Osteocyte (in vitro differentiated cells): ENCODE measurements around the gene DNASE1L2. TPM values are rescaled to one million over a fixed set of nuclear protein-coding genes. Genes with fewer than 3 reads are reported as not detected.
"Not testable (repeated sequence)": the region's sequence is repeated elsewhere in the genome, so short reads cannot be mapped to it uniquely, and the experiment has no call there.

Experiments
- DNase-seq: peaks from one replicate; pipeline ENCODE4 v3.0.0; 2021; ENCODE audit warnings: mixed read lengths; ENCODE audit not compliant: unreplicated experiment; ENCODE audit errors: extremely low spot score
- H3K27ac Mint-ChIP-seq: one replicate; pipeline ENCODE4 v1.8.0; 2021; ENCODE audit warnings: mild to moderate bottlenecking, mixed read lengths; ENCODE audit not compliant: unreplicated experiment
- H3K27me3 Mint-ChIP-seq: one replicate; pipeline ENCODE4 v1.8.0; 2021; ENCODE audit warnings: mixed read lengths; ENCODE audit not compliant: unreplicated experiment
- H3K36me3 Mint-ChIP-seq: one replicate; pipeline ENCODE4 v1.8.0; 2021; ENCODE audit warnings: mixed read lengths; ENCODE audit not compliant: unreplicated experiment
- H3K4me1 Mint-ChIP-seq: one replicate; pipeline ENCODE4 v1.8.0; 2021; ENCODE audit warnings: mixed read lengths; ENCODE audit not compliant: unreplicated experiment
- H3K4me3 Mint-ChIP-seq: one replicate; pipeline ENCODE4 v1.8.0; 2021; ENCODE audit warnings: mild to moderate bottlenecking, moderate library complexity, mixed read lengths; ENCODE audit not compliant: unreplicated experiment
- H3K9me3 Mint-ChIP-seq: one replicate; pipeline ENCODE4 v1.8.0; 2021; ENCODE audit warnings: mixed read lengths; ENCODE audit not compliant: unreplicated experiment
- CTCF ChIP-seq: fragments of 200-600 bp; sonication (generic); IDR thresholded peaks from 2 replicates; pipeline ENCODE4 v1.5.0; 2021; ENCODE audit warnings: antibody characterized with exemption, mild to moderate bottlenecking, moderate library complexity
- total RNA-seq: library from RNA; stranded (reverse); gene quantifications from 2 replicates; pipeline ENCODE4 v1.2.1, GENCODE V29; 2021

DNASE1L2 gene
- total RNA-seq, 1 donor from 2014 or later: 1.7 TPM

- Mint-ChIP-seq H3K36me3 (peaks cover 7% of the 10 kb centered on the region), H3K4me3 (no peak overlapping the region), H3K27ac (no peak overlapping the region), H3K9me3 (no peaks in the 10 kb centered on the region), H3K4me1 (peaks cover 2% of the 10 kb centered on the region), H3K27me3 (no peaks in the 10 kb centered on the region)
- no peak for TF ChIP-seq CTCF
- no peak for DNase-seq
These were observed 1.4 kb downstream of the DNASE1L2 start for GRCh38 chr16:2237493-2238149.

- Mint-ChIP-seq H3K27me3 (no peaks in the 10 kb centered on the region), H3K4me3 (no peak overlapping the region), H3K36me3 (peaks cover 7% of the 10 kb centered on the region), H3K4me1 (peaks cover 2% of the 10 kb centered on the region), H3K9me3 (no peaks in the 10 kb centered on the region), H3K27ac (no peak overlapping the region)
- no peak for TF ChIP-seq CTCF
- no peak for DNase-seq
These were observed 2.0 kb downstream of the DNASE1L2 start for GRCh38 chr16:2238150-2238837.

GRCh38 chr16:2238838-2239675 is 2.8 kb downstream of the DNASE1L2 start:
- Mint-ChIP-seq H3K4me1 (peaks cover 2% of the 10 kb centered on the region), H3K4me3 (no peak overlapping the region), H3K9me3 (no peaks in the 10 kb centered on the region), H3K36me3 (peaks cover 7% of the 10 kb centered on the region), H3K27ac (peak overlapping the region; percentile 56), H3K27me3 (no peaks in the 10 kb centered on the region)
- no peak for TF ChIP-seq CTCF
- no peak for DNase-seq

GRCh38 chr16:2240331-2240730 is 4.1 kb downstream of the DNASE1L2 start:
- H3K27ac Mint-ChIP-seq, H3K9me3 Mint-ChIP-seq, H3K4me1 Mint-ChIP-seq: not testable (repeated sequence)

GRCh38 chr16:2242598-2242997 is 6.4 kb downstream of the DNASE1L2 start:
- Mint-ChIP-seq H3K9me3 (no peaks in the 10 kb centered on the region), H3K27me3 (no peaks in the 10 kb centered on the region)

More at GRCh38 chr16:2240331-2240730, 4.1 kb downstream of the DNASE1L2 start:
- not testable (repeated sequence) for H3K27me3 Mint-ChIP-seq, H3K4me3 Mint-ChIP-seq, H3K36me3 Mint-ChIP-seq, DNase-seq

More at GRCh38 chr16:2242598-2242997, 6.4 kb downstream of the DNASE1L2 start:
- H3K36me3 Mint-ChIP-seq: peaks cover 12% of the 10 kb centered on the region
- H3K4me3 Mint-ChIP-seq: no peak overlapping the region
- no peaks in the 10 kb centered on the region for H3K4me1 Mint-ChIP-seq
- TF ChIP-seq CTCF: no peak
- DNase-seq: no peak
- H3K27ac Mint-ChIP-seq: no peak overlapping the region
